Endothelial cell of umbilical vein (primary cell): ENCODE measurements around the gene FTH1. TPM values are rescaled to one million over a fixed set of nuclear protein-coding genes. Genes with fewer than 3 reads are reported as not detected.

Experiments used
- BruUV-seq: library from RNA; stranded (reverse); fragments of 400-500 nt; replicated peaks from 2 replicates; lab custom pipeline; 2021; lab: Mats Ljungman, UMichigan
- CTCF ChIA-PET: fragments of 300-600, 350-600 bp; sonication (Branson Sonifier 250); formaldehyde crosslinking; loops from one replicate; lab custom pipeline; 2021; ENCODE audit warnings: antibody characterized with exemption, inconsistent platforms; lab: Charles Lee
- POLR2A ChIA-PET: fragments of 300-600, 350-600 bp; sonication (Branson Sonifier 250); formaldehyde crosslinking; loops from one replicate; lab custom pipeline; 2021; ENCODE audit warnings: antibody characterized with exemption, inconsistent platforms; lab: Charles Lee
- DNase-seq: peaks from one replicate; pipeline ENCODE4 v3.0.0-alpha.2; 2011; ENCODE audit warnings: low read depth, low spot score
- FAIRE-seq: peaks from 2 replicates; lab custom pipeline; 2011; peaks lifted over from hg19 to GRCh38; lab: Jason Lieb, UNC
- H2AFZ ChIP-seq: 2 replicates; pipeline ENCODE4 v1.6.0; 2012; ENCODE audit warnings: low read depth, low read length, control low read depth, inconsistent platforms
- H3K27ac ChIP-seq: 2 replicates; pipeline ENCODE4 v1.5.1; 2011; ENCODE audit warnings: low read depth, mild to moderate bottlenecking, control low read depth, low read length, moderate library complexity; ENCODE audit not compliant: insufficient read depth
- H3K27me3 ChIP-seq, 2 experiments: 2 replicates each; pipeline versions ENCODE4 v1.6.0 to v1.6.1; 2011; ENCODE audit warnings: low read length in 2 of 2, mixed read lengths in 1 of 2; ENCODE audit not compliant: control insufficient read depth in 2 of 2, insufficient read depth in 2 of 2
- H3K36me3 ChIP-seq, 2 experiments: 2 replicates in 1 of 2; 3 replicates in 1 of 2; pipeline ENCODE4 v1.5.1; 2011; ENCODE audit warnings: low read length in 2 of 2, mild to moderate bottlenecking in 1 of 2, moderate library complexity in 1 of 2; ENCODE audit not compliant: control insufficient read depth in 2 of 2, insufficient read depth in 2 of 2; ENCODE audit errors: extremely low read depth in 1 of 2
- H3K4me1 ChIP-seq: 3 replicates; pipeline ENCODE4 v1.5.1; 2011; ENCODE audit warnings: mild to moderate bottlenecking, low read length; ENCODE audit not compliant: control insufficient read depth, insufficient read depth; ENCODE audit errors: extremely low read depth
- H3K4me2 ChIP-seq: 2 replicates; pipeline ENCODE4 v1.6.1; 2011; ENCODE audit warnings: low read length, control low read depth, mixed read lengths; ENCODE audit not compliant: insufficient read depth
- H3K4me3 ChIP-seq, 3 experiments: fragments of 200-600 bp in 1 of 3; sonication (generic), shearing (Covaris generic) in 1 of 3; replicated peaks in 1 of 3; 2 replicates each; pipeline ENCODE4 v1.5.1; 2011 to 2016; ENCODE audit warnings: control low read depth in 3 of 3, low read length in 3 of 3, mild to moderate bottlenecking in 2 of 3, inconsistent platforms in 1 of 3, low read depth in 1 of 3, moderate library complexity in 1 of 3; ENCODE audit not compliant: insufficient read depth in 1 of 3
- H3K79me2 ChIP-seq: 2 replicates; pipeline ENCODE4 v1.6.0; 2012; ENCODE audit warnings: low read length, inconsistent platforms; ENCODE audit not compliant: control insufficient read depth, insufficient read depth
- H3K9ac ChIP-seq: replicated peaks from 2 replicates; pipeline ENCODE3; 2011; ENCODE audit warnings: low read length, control low read depth; ENCODE audit not compliant: insufficient read depth; ENCODE audit errors: extremely low read depth
- H3K9me1 ChIP-seq: replicated peaks from 3 replicates; pipeline ENCODE4 v1.6.0; 2011; ENCODE audit warnings: mild to moderate bottlenecking, low read length; ENCODE audit not compliant: control insufficient read depth, insufficient read depth; ENCODE audit errors: extremely low read depth
- H3K9me3 ChIP-seq: replicated peaks from 2 replicates; pipeline ENCODE4 v1.5.1; 2012; ENCODE audit warnings: low read length, inconsistent platforms; ENCODE audit not compliant: control insufficient read depth, insufficient read depth
- H4K20me1 ChIP-seq: replicated peaks from 2 replicates; pipeline ENCODE3; 2011; ENCODE audit warnings: mild to moderate bottlenecking, low read length; ENCODE audit not compliant: control insufficient read depth, insufficient read depth; ENCODE audit errors: extremely low read depth
- EZH2 ChIP-seq: IDR thresholded peaks from 2 replicates; pipeline ENCODE4 v1.6.1; 2012; ENCODE audit warnings: borderline replicate concordance, low read depth, mild to moderate bottlenecking, moderate library complexity, low read length, inconsistent platforms; ENCODE audit not compliant: severe bottlenecking
- FOS ChIP-seq: IDR thresholded peaks from 2 replicates; pipeline ENCODE4 v1.6.1; 2011; ENCODE audit warnings: mild to moderate bottlenecking, low read length, moderate library complexity, borderline replicate concordance; ENCODE audit not compliant: insufficient read depth
- GATA2 ChIP-seq: IDR thresholded peaks from 2 replicates; pipeline ENCODE4 v1.7.0; 2011; ENCODE audit warnings: low read depth, mild to moderate bottlenecking, moderate library complexity, mixed read lengths, low read length; ENCODE audit not compliant: insufficient read length, insufficient read depth
- JUN ChIP-seq: IDR thresholded peaks from 2 replicates; pipeline ENCODE4 v1.6.1; 2011; ENCODE audit warnings: borderline replicate concordance, low read depth; ENCODE audit not compliant: insufficient read length, insufficient read depth
- MAX ChIP-seq: IDR thresholded peaks from 2 replicates; pipeline ENCODE4 v1.6.1; 2011; ENCODE audit not compliant: insufficient read depth, insufficient read length
- MYC ChIP-seq: IDR thresholded peaks from one replicate; pipeline ENCODE4 v1.6.1; 2011; ENCODE audit warnings: mild to moderate bottlenecking, low read depth, low read length
- POLR2A ChIP-seq: IDR thresholded peaks from 2 replicates; pipeline ENCODE4 v1.6.1; 2012; ENCODE audit warnings: low read depth, mild to moderate bottlenecking, control low read depth, low read length
- POLR2AphosphoS5 ChIP-seq: IDR thresholded peaks from 2 replicates; pipeline ENCODE4 v1.6.1; 2012; ENCODE audit warnings: low read depth, mild to moderate bottlenecking, control low read depth, low read length, moderate library complexity; ENCODE audit not compliant: insufficient read depth
- dilution Hi-C: fragments of 300-500 bp; cut with MboI; formaldehyde crosslinking; loops from one replicate; pipeline ENCODE4 v1.15.0; 2019; ENCODE audit warnings: low sequenced_read_pairs; ENCODE audit not compliant: extremely low pct_ligation_motif_present
- intact Hi-C: fragments of 100-400 bp; cut with micrococcal nuclease; formaldehyde crosslinking; loops from one replicate; pipeline ENCODE4 v1.10.0; 2022
- polyA plus RNA-seq, 4 experiments: library from polyadenylated mRNA; depleted of rRNA in 3 of 4; stranded (reverse) in 3 of 4; unstranded in 1 of 4; fragments of >200 nt; gene quantifications; 2 replicates each; pipeline versions ENCODE4 v1.2.1 to v1.2.3, GENCODE V29; 2011 to 2012; ENCODE audit warnings: missing spikeins in 1 of 4
- total RNA-seq: library from RNA; stranded (reverse); gene quantifications from 2 replicates; pipeline ENCODE4 v1.2.3, GENCODE V29; 2021
- TF ChIP-seq, protein P1 (sequence below), 2 donors: IDR thresholded peaks; 1 replicate in 1 of 2; 2 replicates in 1 of 2; pipeline ENCODE4 v1.5.1; 2011; ENCODE audit warnings: low read length in 2 of 2, mild to moderate bottlenecking in 2 of 2, moderate library complexity in 2 of 2, control low read depth in 1 of 2, inconsistent platforms in 1 of 2, low read depth in 1 of 2; ENCODE audit not compliant: insufficient read depth in 1 of 2; ENCODE audit errors: extremely low read depth in 1 of 2

FTH1 gene
- total and polyA plus RNA-seq, 2 donors (not counting 3 experiments of a cell fraction or from before 2014, with no cell fraction given) = 1,177 to 2,501 TPM

DNA sequence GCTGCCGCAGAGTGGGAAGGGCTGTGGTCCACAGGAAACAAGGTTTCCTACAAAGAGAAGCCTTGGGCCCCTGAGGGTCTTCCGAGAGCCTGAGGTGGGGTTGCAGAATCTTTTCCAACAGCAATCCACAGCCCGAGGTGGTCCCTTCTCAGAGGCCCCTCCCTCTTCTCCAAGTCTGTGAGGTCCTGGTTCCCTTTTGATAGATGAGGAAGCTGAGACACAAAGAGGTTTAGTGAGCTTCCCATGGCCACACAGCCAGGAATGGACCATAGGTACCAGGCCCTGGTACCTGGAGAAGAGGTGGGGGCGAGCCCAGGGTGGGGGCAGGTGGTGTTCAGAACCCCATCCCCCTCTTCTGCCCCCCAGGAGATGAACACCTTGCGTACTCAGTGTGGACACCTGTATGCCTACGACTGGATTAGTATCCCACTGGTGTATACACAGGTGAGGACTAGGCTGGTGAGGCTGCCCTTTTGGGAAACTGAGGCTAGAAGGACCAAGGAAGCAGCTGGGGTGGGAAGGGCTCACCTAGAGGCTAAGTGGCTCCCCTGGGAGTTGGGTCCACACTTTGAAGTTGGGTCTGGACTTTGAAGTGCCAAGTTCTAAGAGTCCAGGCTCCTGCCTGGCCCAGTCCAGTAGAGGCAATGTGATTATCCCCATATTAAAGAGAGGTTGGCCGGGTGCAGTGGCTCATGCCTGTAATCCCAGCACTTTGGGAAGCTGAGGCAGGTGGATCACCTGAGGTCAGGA lies 10.2 kb downstream of the FTH1 start:
- Histone ChIP-seq H3K9me3 (no peaks in the 10 kb centered on the region), H4K20me1 (no peaks in the 10 kb centered on the region), H3K4me1 (no peaks in the 10 kb centered on the region), H3K36me3 (no peaks in the 10 kb centered on the region), H3K9me1 (no peaks in the 10 kb centered on the region), H3K27ac (no peak overlapping the region), H3K4me2 (no peak overlapping the region), H3K79me2 (no peaks in the 10 kb centered on the region), H2AFZ (no peak overlapping the region), H3K27me3 (peaks cover 5% of the 10 kb centered on the region in 2 experiments), H3K4me3 (no peak overlapping the region), H3K9ac (no peak overlapping the region)
- dilution Hi-C loops (no loop called here), intact Hi-C loops (no loop called here)
- TF ChIP-seq FOS = no peak
- ChIA-PET CTCF (interaction anchor here (1.8 to 2.6 kb wide), 3 partner anchors 9 to 151 kb away, joined by 5 to 8 read pairs (median 7); no protein-coding TSS in a partner anchor), POLR2A (no interaction called here)
- DNase-seq (no peak), FAIRE-seq (no peak)
- BruUV-seq = no TSS peak

- Histone ChIP-seq H3K4me1 (no peaks in the 10 kb centered on the region), H3K9ac (no peak overlapping the region), H2AFZ (no peak overlapping the region), H3K27me3 (peaks cover 5% of the 10 kb centered on the region in 2 experiments), H3K27ac (no peak overlapping the region), H3K9me3 (no peaks in the 10 kb centered on the region), H3K4me2 (no peak overlapping the region), H3K9me1 (no peaks in the 10 kb centered on the region), H3K4me3 (no peak overlapping the region), H3K79me2 (no peaks in the 10 kb centered on the region), H4K20me1 (no peaks in the 10 kb centered on the region), H3K36me3 (no peaks in the 10 kb centered on the region)
- intact Hi-C loops (no loop called here), dilution Hi-C loops (no loop called here)
- no TSS peak for BruUV-seq
- ChIA-PET POLR2A (no interaction called here), CTCF (interaction anchor here (1.9 kb wide), 1 partner anchor 126 kb away, joined by 8 read pairs; no protein-coding TSS in a partner anchor)
- FAIRE-seq (no peak), DNase-seq (no peak)
- TF ChIP-seq POLR2A (no peak), EZH2 (no peak), JUN (no peak), POLR2AphosphoS5 (no peak), MYC (no peak), FOS (no peak), GATA2 (no peak), MAX (no peak)
- TF ChIP-seq, protein P1, sequence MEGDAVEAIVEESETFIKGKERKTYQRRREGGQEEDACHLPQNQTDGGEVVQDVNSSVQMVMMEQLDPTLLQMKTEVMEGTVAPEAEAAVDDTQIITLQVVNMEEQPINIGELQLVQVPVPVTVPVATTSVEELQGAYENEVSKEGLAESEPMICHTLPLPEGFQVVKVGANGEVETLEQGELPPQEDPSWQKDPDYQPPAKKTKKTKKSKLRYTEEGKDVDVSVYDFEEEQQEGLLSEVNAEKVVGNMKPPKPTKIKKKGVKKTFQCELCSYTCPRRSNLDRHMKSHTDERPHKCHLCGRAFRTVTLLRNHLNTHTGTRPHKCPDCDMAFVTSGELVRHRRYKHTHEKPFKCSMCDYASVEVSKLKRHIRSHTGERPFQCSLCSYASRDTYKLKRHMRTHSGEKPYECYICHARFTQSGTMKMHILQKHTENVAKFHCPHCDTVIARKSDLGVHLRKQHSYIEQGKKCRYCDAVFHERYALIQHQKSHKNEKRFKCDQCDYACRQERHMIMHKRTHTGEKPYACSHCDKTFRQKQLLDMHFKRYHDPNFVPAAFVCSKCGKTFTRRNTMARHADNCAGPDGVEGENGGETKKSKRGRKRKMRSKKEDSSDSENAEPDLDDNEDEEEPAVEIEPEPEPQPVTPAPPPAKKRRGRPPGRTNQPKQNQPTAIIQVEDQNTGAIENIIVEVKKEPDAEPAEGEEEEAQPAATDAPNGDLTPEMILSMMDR (IDR thresholded peaks at IDR 0.05; ENCODE audit: extremely low read depth in 1 of 2, insufficient read depth in 1 of 2, low read depth in 1 of 2, low read length in 2 of 2) = no peak
Measured at GRCh38 chr11:61956191-61957020, 11.0 kb downstream of the FTH1 start.
